OCI-LY1 (cell line): ENCODE results near the gene PKD2.

Source experiments
- H2AFZ ChIP-seq: fragments of 200-600 bp; sonication (generic), shearing (Covaris generic); 2 replicates; pipeline ENCODE4 v1.6.0; 2014; ENCODE audit warnings: antibody characterized with exemption, mild to moderate bottlenecking, low read length
- H3F3A ChIP-seq: fragments of 200-600 bp; sonication (generic), shearing (Covaris generic); 2 replicates; pipeline ENCODE4 v1.6.0; 2014; ENCODE audit warnings: mild to moderate bottlenecking, antibody characterized with exemption, low read length, moderate library complexity; ENCODE audit not compliant: insufficient read depth
- H3K27ac ChIP-seq: fragments of 200-600 bp; sonication (generic); 2 replicates; pipeline ENCODE4 v1.5.1; 2014; ENCODE audit warnings: low read length, mixed run types, mild to moderate bottlenecking, low read depth; ENCODE audit not compliant: poor library complexity, severe bottlenecking
- H3K27me3 ChIP-seq: fragments of 200-600 bp; sonication (generic); 2 replicates; pipeline ENCODE4 v1.6.0; 2014; ENCODE audit warnings: antibody characterized with exemption, mild to moderate bottlenecking, low read length, moderate library complexity; ENCODE audit not compliant: insufficient read depth
- H3K36me3 ChIP-seq: fragments of 200-600 bp; sonication (generic); 2 replicates; pipeline ENCODE4 v1.6.1; 2014; ENCODE audit warnings: mild to moderate bottlenecking, antibody characterized with exemption, low read length, moderate library complexity, mixed read lengths; ENCODE audit not compliant: insufficient read depth
- H3K4me1 ChIP-seq: fragments of 200-600 bp; sonication (generic); 2 replicates; pipeline ENCODE4 v1.5.1; 2014; ENCODE audit warnings: mild to moderate bottlenecking, low read length, moderate library complexity; ENCODE audit not compliant: insufficient read depth, severe bottlenecking
- H3K4me2 ChIP-seq: fragments of 200-600 bp; sonication (generic), shearing (Covaris generic); 2 replicates; pipeline ENCODE4 v1.6.1; 2014; ENCODE audit warnings: low read length
- H3K4me3 ChIP-seq: fragments of 200-600 bp; sonication (generic); 2 replicates; pipeline ENCODE4 v1.5.1; 2014; ENCODE audit warnings: low read length, low read depth, mild to moderate bottlenecking, mixed read lengths; ENCODE audit not compliant: poor library complexity, severe bottlenecking
- H3K79me2 ChIP-seq: fragments of 200-600 bp; shearing (Covaris generic); 2 replicates; pipeline ENCODE4 v1.6.1; 2016; ENCODE audit warnings: mixed run types, low read length, mixed read lengths; ENCODE audit not compliant: insufficient read depth
- H3K9ac ChIP-seq: fragments of 200-600 bp; sonication (generic), shearing (Covaris generic); 2 replicates; pipeline ENCODE4 v1.6.1; 2014; ENCODE audit warnings: mild to moderate bottlenecking, low read length, mixed read lengths
- H3K9me2 ChIP-seq: fragments of 200-600 bp; sonication (generic), shearing (Covaris generic); 2 replicates; pipeline ENCODE4 v1.6.1; 2014; ENCODE audit warnings: low read depth, mild to moderate bottlenecking, low read length, mixed read lengths
- H3K9me3 ChIP-seq: fragments of 200-600 bp; shearing (Covaris generic); 2 replicates; pipeline ENCODE4 v1.6.1; 2014; ENCODE audit warnings: low read length, mixed read lengths
- H4K20me1 ChIP-seq: fragments of 200-600 bp; sonication (generic), shearing (Covaris generic); 2 replicates; pipeline ENCODE4 v1.6.0; 2016; ENCODE audit warnings: mild to moderate bottlenecking, low read length; ENCODE audit not compliant: insufficient read depth
- CTCF ChIP-seq: fragments of 200-600 bp; sonication (generic), shearing (Covaris generic); IDR thresholded peaks from 2 replicates; pipeline ENCODE4 v1.5.1; 2017; ENCODE audit warnings: mild to moderate bottlenecking, antibody characterized with exemption, low read length, moderate library complexity, mixed read lengths
- EZH2 ChIP-seq: fragments of 200-600 bp; sonication (generic), shearing (Covaris generic); IDR thresholded peaks from 2 replicates; pipeline ENCODE4 v1.8.0; 2017; ENCODE audit warnings: borderline replicate concordance, mixed run types, mild to moderate bottlenecking, antibody characterized with exemption, low read length, moderate library complexity, mixed read lengths

The PKD2 gene

GRCh38 chr4:88045021-88045420, 37.6 kb downstream of the PKD2 start:
- Histone ChIP-seq H3F3A (no peaks in the 10 kb centered on the region), H3K4me3 (no peak overlapping the region), H4K20me1 (no peaks in the 10 kb centered on the region), H2AFZ (no peak overlapping the region), H3K4me1 (no peaks in the 10 kb centered on the region), H3K9ac (no peak overlapping the region), H3K27ac (no peak overlapping the region), H3K9me3 (no peaks in the 10 kb centered on the region), H3K79me2 (no peaks in the 10 kb centered on the region), H3K9me2 (no peaks in the 10 kb centered on the region), H3K4me2 (no peak overlapping the region), H3K36me3 (no peaks in the 10 kb centered on the region), H3K27me3 (no peaks in the 10 kb centered on the region)
- no peak for TF ChIP-seq EZH2
- TF ChIP-seq CTCF, result no peak

GRCh38 chr4:88054229-88054628, 46.8 kb downstream of the PKD2 start:
- TF ChIP-seq CTCF (no peak), EZH2 (no peak)
- Histone ChIP-seq H3F3A (no peaks in the 10 kb centered on the region), H3K27me3 (no peaks in the 10 kb centered on the region), H3K4me1 (no peaks in the 10 kb centered on the region), H3K79me2 (no peaks in the 10 kb centered on the region), H3K9me3 (no peaks in the 10 kb centered on the region), H3K27ac (no peak overlapping the region), H3K9ac (no peak overlapping the region), H2AFZ (no peak overlapping the region), H3K9me2 (no peaks in the 10 kb centered on the region), H3K36me3 (no peaks in the 10 kb centered on the region), H3K4me3 (no peak overlapping the region), H3K4me2 (no peak overlapping the region), H4K20me1 (no peaks in the 10 kb centered on the region)

- Histone ChIP-seq H4K20me1 (no peaks in the 10 kb centered on the region), H3F3A (no peaks in the 10 kb centered on the region), H3K9ac (no peak overlapping the region), H2AFZ (no peak overlapping the region), H3K9me2 (no peaks in the 10 kb centered on the region), H3K36me3 (no peaks in the 10 kb centered on the region), H3K4me2 (no peak overlapping the region), H3K4me3 (no peak overlapping the region), H3K27me3 (no peaks in the 10 kb centered on the region), H3K9me3 (no peaks in the 10 kb centered on the region), H3K4me1 (no peaks in the 10 kb centered on the region), H3K79me2 (no peaks in the 10 kb centered on the region), H3K27ac (no peak overlapping the region)
- TF ChIP-seq EZH2 (no peak), CTCF (peak; percentile 41; the same call in 1 of the 2 replicates)
These were observed 47.5 kb downstream of the PKD2 start for GRCh38 chr4:88054901-88055300.
